Stimulated activated CD4-positive, alpha-beta T cell treated with anti-CD3 and anti-CD28 coated beads, Interleukin-15, amount 100 ng/mL, for 1 hour (primary cell): Measurements from ENCODE around the gene TSPEAR.
"Not testable (repeated sequence)": the region's sequence is repeated elsewhere in the genome, so short reads cannot be mapped to it uniquely, and the experiment has no call there.

Source experiments
- DNase-seq, 2 donors: peaks; one replicate each; pipeline ENCODE4 v3.0.0-alpha.2; 2020; ENCODE audit warnings: low read depth in 1 of 2, low spot score in 1 of 2

Gene TSPEAR

DNA sequence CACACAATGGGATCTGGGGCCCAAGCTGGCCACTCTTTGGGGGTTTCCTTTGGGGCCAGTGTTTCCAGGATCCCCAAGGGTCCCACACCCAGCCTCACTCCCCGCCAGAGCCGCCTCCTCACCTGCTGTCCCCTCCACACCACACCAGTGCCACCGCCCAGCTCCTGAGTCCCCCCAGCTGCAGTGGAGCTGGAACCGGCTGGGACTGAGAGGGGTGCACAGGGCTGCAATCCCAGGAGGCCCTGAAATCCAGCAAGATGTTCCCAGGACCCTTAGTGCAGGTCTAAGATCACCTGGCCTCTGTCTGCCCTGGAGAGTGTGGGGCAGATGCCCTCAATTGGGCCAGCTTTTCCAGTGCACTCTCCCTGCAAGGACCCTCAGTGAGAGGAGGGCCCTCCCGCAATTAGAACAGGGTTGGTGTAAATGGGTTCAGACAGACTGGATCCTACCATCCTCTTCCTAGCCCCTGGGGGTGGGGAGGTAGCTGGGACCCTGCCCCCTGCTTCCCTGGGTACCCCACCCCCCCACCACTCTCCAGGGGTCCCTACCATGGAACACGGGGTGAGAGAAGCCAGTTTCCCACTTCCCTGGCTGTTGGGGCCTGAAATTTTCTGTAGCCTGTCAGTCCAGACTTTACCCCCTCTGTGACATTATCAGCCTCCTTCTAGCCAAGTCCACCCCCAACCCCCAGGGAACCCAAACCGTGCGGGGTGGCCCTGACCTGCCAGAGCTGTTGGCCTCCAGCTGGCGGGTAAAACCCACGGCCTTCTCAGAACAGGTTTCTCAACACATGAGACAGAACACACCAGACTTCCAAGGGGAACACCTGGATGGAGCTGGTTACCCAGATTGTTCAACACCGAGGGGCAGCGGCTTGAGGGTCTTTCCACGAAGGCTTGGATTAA lies 7.4 kb downstream of the TSPEAR start:
- DNase-seq: no peak

- no peak for DNase-seq
Measured at GRCh38 chr21:44702973-44703730, 8.2 kb downstream of the TSPEAR start.

GRCh38 chr21:44702111-44702972 lies 9.0 kb downstream of the TSPEAR start:
- no peak for DNase-seq

- DNase-seq: no peak
Measured at GRCh38 chr21:44701541-44701940, 9.8 kb downstream of the TSPEAR start.

- no peak for DNase-seq
Measured at GRCh38 chr21:44701023-44701400, 10.4 kb downstream of the TSPEAR start.

DNA sequence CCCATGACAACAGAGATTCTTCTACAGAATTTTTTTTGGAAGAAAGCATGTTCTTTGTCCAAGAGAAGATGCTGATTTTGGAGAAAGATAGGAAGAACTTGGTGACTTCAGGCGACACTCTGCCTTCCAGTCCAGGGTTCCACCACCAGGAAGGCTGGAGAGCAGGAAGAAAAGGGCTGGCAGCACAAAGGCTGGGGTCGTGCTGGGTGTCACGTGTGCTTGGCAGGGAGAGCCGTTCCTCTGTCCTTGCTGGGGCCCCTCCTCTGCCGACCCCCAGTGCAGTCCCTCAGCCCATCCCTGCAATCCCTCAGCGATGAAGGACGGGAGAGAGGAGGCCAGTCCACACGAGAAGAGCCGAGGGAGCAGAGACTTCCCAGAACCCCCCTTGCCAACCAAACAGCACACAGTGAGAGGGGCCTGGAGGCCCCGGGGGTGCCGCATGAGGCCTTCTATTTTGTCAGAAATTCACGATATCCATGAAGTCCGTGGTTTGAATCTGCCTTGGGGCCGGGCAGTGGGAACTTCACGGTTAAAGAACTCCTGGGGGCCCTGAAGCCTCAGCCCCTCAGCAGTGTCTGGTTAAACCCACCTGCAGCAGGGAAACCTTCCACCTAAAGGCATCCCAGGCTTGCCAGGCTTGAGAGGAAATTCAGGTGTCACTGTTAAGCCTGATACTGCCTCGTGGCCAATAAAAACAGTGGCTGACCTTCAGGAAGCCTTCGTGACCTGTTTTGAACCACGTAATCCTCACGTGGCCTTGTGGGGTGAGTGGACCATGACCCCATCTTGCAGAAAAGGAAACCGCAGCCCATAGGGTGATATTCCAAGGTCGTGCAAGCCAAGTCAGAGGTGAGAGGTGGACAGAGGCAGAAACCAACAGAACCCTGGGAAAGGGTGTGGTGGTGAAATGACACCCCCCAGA lies 11.0 kb downstream of the TSPEAR start:
- DNase-seq: no peak

DNA sequence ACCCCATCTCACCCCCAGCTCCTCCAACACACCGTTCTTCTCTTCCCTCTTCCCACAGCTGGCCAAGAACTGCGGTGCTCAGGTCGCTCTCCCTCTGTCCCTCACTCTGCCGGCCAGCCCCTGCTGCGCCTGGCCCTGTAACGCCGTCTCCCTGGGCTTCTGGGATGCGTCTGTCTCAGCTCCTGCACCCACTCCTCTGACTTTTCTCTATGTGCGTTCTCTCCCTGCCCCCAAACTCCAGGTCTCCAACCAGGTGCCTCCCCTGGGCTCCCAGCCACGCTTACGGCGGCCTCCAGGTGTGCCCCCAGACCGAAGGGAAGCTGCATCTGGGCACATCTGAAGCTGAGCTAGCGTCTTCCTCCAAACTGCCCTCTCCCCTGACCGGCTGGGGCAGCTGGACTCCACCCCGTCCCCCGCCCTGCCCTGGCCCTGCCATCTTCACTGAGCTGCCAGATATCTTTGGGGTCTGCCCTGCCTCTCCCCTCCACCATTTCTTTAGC lies 11.8 kb downstream of the TSPEAR start:
- no peak for DNase-seq

DNA sequence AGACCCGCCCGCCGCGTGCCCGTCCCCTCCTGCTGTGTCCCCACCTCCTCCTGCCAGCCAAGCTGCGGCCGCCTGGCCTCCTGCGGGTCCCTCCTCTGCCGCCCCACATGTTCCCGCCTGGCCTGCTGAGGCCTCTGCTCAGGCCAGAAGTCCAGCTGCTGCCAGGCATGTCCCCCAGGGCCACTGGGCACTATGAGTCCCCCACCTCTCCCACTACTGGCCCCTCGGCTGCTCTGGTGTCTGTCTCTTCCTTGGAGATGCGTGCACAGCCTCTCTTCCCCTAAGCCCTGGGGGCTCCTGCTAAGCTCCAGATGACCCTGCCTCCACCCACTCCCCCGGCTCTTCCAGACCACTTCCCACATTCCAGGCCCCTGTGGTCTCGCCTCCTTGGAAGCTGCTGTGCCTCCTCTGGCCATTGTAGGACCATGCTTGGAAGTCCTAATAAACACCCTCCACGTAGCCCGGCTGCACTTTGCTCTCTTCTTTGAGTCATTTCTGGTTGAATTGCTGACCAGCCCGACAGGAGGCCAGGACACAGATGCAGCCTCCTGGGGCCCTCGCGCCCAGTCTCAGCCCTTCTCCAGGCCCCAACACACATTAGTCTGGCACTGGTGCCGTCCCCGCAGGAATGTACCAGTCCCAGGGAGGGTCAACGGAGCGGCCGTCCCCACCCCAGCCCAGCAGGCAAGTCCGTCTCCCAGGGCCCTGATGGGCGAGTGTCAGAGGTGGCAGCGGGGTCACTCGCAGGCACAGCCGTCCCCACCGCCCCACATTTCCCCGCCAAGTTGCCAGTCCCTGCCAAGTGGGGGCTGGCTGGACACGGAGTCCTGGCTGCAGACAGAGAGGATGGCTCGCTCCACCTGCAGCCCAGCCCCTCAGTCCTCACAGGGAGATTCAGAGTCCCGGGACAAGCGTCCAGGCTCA lies 13.3 kb downstream of the TSPEAR start:
- no peak for DNase-seq

DNA sequence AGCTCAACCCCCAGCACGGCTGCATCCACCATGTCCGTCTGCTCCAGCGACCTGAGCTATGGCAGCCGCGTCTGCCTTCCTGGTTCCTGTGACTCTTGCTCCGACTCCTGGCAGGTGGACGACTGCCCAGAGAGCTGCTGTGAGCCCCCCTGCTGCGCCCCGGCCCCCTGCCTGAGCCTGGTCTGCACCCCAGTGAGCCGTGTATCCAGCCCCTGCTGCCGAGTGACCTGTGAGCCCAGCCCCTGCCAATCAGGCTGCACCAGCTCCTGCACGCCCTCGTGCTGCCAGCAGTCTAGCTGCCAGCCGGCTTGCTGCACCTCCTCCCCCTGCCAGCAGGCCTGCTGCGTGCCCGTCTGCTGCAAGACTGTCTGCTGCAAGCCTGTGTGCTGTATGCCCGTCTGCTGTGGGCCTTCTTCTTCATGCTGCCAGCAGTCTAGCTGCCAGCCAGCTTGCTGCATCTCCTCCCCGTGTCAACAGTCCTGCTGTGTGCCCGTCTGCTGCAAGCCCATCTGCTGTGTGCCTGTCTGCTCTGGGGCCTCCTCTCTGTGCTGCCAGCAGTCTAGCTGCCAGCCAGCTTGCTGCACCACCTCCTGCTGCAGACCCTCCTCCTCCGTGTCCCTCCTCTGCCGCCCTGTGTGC lies 14.1 kb downstream of the TSPEAR start, which contains the start of gene KRTAP10-12:
KRTAP10-12 (plus strand) TSS at position 1 of the 639 bp plus-strand sequence; CDS start at position 31, 30 bp downstream.
- not testable (repeated sequence) for DNase-seq

DNA sequence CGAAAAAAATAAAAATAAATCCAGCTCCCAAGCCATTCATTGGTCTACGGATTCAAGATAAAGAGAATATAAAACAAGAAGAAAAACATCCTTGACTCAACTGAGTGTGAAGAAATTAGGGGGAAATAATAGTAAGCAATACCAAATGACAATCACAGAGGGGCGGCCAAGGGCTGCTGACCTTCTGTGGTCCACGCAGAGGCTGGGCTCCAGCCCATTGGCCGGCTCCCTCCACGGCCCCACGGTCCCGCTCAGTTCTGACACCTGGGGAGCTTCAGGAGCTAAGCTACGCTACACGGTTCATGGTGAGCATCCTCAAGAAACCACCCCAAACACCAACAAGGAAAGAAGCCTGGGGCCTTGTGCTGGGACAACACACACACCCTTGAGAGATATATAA lies 14.8 kb downstream of the TSPEAR start:
- DNase-seq: no peak

GRCh38 chr21:44695641-44696040 lies 15.7 kb downstream of the TSPEAR start:
- no peak for DNase-seq

DNA sequence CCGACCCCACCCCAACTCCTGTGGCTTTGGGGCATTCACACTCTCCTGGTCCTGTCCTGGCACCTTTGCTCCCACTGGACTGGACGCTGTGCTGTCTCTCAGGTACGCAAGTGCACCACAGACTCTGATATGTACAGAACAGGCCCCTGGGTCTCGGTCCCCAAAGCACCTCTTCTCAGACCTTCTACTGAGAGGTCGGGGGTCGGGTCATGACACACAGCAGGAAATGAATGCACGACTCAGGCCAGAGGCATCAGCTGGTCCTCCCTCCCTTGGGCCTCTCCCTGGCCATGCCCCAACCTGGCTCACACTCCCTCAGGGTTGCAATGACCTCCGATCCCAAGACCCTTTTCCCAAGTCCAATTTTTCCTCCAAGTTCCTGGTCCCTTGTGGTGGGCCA lies 16.2 kb downstream of the TSPEAR start:
- DNase-seq: no peak

- DNase-seq: no peak
Measured at GRCh38 chr21:44694776-44695175, 16.6 kb downstream of the TSPEAR start.

DNA sequence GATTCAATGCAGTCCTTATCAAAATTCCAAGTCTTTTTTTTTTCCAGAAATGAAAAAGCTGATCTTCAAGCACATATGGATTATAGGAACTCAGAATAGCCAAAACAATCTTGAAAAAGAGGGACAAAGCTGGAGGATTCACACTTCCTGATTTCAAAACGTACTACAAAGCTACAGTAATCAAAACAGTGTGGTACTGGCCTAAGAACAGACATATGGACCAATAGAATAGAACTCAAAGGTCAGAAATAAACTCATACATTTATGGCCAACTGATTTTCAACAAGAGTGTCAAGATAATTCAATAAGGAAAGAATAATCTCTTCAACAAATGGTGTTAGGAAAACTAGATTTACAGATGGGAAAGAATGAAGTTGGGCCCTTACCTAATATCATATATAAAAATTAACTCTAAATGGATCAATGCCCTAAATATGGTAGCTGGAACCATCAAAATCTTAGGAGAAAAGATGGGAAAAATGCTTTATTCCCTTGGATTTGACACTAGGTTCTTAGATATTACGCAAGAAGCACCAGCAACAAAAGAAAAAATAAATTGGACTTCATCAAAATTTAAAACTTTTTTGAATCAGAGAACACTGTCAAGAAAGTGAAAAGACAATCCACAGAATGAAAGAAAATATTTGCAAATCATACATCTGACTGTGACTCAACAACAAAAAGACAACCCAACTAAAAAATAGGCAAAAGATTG lies 18.4 kb downstream of the TSPEAR start:
- no peak for DNase-seq

DNA sequence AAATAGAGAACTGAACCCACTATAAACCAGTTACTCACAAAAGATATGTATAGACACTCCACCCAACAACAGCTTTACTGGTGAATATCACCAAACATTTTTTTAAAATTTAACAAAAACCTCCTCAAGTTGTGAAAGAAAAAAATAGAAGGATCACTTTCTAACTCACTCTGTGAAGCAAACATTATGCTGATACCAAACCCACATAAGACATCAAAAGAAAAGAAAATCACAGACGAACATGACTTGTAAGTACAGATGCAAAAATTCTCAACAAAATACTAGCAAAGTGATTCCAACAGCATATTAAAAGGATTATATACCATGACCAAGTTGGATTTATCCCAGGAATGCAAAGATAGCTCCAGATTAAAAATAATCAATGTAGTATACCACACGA lies 19.7 kb downstream of the TSPEAR start:
- no peak for DNase-seq

- not testable (repeated sequence) for DNase-seq
Measured at GRCh38 chr21:44689740-44690139, 21.6 kb downstream of the TSPEAR start.

DNA sequence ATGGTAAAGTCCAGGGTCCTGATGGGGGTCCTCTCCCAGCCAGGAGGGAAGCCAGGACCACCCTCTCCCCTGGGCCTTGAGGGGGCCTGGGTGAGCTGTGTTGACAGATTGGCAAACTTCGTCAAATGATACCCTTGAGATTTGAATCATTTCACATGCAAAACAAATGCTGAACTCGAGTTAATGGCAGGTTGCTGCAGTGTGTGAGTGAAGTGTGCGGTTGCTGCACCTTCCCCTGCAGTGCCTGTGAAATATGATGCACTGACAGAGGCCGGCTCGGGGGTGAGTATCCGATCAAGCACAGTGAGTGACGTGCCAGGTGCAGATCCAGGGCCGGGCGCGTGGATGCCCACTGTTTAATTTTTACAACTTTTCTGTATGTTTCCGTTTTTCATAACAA lies 23.7 kb downstream of the TSPEAR start:
- DNase-seq: no peak
